ENCODE results near the gene IFNL1.
"Not testable (repeated sequence)": the region's sequence is repeated elsewhere in the genome, so short reads cannot be mapped to it uniquely, and the experiment has no call there.

Gene IFNL1

DNA sequence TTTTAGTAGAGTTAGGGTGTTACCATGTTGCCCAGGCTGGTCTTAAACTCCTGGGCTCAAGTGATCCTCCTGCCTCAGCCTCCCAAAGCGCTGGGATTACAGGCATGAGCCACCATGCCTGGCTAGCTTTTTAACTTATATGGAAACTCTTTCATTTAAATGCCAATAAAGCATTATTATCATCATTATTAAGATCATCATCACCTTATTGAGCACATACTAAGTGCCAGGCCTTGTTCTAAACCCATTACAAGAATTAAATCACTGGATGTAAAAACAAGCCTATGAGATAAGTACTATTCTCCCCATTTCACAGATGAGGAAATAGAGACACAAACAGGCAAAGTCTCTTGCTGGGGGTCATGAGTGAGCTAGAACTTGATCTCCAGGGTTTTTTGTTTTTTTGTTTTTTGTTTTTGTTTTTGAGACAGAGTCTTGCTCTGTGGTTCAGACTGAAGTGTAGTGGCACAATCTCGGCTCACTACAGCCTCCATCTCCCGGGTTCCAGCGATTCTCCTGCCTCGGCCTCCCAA lies 38.3 kb downstream of the IFNL1 start:
- H3K4me3 ChIP-seq (ENCODE audit: low read depth, low read length) = no peak overlapping the region
- no peak for DNase-seq (ENCODE audit: low read depth)
- TF ChIP-seq, protein P1, sequence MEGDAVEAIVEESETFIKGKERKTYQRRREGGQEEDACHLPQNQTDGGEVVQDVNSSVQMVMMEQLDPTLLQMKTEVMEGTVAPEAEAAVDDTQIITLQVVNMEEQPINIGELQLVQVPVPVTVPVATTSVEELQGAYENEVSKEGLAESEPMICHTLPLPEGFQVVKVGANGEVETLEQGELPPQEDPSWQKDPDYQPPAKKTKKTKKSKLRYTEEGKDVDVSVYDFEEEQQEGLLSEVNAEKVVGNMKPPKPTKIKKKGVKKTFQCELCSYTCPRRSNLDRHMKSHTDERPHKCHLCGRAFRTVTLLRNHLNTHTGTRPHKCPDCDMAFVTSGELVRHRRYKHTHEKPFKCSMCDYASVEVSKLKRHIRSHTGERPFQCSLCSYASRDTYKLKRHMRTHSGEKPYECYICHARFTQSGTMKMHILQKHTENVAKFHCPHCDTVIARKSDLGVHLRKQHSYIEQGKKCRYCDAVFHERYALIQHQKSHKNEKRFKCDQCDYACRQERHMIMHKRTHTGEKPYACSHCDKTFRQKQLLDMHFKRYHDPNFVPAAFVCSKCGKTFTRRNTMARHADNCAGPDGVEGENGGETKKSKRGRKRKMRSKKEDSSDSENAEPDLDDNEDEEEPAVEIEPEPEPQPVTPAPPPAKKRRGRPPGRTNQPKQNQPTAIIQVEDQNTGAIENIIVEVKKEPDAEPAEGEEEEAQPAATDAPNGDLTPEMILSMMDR (IDR thresholded peaks at IDR 0.05; ENCODE audit: control insufficient read depth, extremely low read depth, insufficient read depth) = no peak

DNA sequence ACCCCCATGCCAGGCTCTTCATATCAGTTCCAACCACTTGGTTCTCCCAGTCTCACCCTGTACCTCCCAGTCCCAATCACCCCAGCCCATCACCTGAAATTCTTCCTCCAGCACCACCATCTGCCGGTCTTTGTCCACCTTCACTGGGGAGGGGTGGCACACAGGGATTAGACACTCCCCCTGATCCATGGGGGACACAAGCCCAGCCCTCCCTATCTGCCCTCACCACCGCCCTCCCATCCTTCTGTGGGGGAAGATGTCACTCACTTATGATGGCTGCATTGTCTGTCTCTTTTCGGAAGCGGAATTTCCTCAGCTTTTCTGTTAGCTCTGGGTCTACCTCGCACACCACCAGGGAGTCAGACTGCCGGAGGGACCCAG lies 39.0 kb downstream of the IFNL1 start:
- no peak overlapping the region for H3K4me3 ChIP-seq (ENCODE audit: low read depth, low read length)
- TF ChIP-seq, protein P1 (IDR thresholded peaks at IDR 0.05; ENCODE audit: control insufficient read depth, extremely low read depth, insufficient read depth) = no peak
- no peak for DNase-seq (ENCODE audit: low read depth)

DNA sequence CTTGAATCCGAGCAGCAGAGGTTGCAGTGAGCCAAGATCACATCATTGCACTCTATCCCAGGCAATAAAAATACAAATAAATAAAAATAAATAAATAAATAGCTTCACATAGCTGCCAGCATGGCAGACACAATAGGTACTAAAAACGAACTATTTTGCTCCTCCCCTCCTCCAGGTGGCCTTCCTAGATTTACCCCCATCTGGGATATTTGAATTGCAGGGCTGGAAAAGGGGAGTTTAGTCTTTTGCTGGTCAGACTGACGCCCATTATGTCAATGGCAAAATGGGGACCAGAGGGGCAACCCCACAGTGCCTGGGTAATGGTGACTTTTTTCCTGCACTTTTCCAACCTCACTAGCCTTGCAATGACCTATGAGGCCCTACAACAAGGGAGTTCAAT lies 40.3 kb downstream of the IFNL1 start:
- no peak overlapping the region for H3K4me3 ChIP-seq (ENCODE audit: low read depth, low read length)
- TF ChIP-seq, protein P1 (IDR thresholded peaks at IDR 0.05; ENCODE audit: control insufficient read depth, extremely low read depth, insufficient read depth) = no peak
- no peak for DNase-seq (ENCODE audit: low read depth)

DNA sequence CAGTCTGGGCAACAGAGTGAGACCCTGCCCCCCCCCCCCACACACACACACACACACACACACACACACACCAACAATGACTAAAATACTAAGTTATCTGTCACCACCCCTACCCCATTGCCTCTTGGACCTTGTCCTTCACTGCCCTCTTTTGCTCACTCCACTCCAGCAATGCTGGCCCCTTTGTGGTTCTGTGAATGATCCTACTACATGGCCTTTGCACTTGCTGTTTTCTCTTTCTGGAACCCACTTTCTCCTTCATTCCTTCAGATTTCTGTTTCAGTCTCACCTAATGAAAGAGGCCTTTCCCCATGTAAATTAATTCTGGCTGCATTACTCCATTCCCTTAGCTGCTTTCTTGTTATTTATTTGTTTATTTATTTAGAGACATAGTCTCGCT lies 43.5 kb downstream of the IFNL1 start:
- no peak for DNase-seq (ENCODE audit: low read depth)
- TF ChIP-seq, protein P1 (IDR thresholded peaks at IDR 0.05; ENCODE audit: control insufficient read depth, extremely low read depth, insufficient read depth) = no peak
- no peak overlapping the region for H3K4me3 ChIP-seq (ENCODE audit: low read depth, low read length)

DNA sequence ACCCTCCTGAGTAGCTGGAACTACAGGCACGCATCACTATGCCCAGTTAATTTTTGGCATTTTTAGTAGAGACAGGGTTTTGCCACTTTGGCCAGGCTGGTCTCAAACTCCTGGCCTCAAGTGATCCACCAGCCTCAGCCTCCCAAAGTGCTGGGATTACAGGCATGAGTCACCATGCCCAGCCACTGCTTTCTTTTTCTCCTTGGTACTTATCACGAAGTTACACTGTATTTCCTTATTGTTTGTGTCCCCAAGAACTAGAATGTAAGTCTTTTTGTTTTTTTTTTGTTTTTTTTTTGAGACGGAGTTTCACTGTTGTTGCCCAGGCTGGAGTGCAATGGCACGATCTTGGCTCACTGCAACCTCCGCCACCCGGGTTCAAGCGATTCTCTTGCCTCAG lies 43.9 kb downstream of the IFNL1 start:
- H3K4me3 ChIP-seq (ENCODE audit: low read depth, low read length); DNase-seq (ENCODE audit: low read depth): not testable (repeated sequence)

DNA sequence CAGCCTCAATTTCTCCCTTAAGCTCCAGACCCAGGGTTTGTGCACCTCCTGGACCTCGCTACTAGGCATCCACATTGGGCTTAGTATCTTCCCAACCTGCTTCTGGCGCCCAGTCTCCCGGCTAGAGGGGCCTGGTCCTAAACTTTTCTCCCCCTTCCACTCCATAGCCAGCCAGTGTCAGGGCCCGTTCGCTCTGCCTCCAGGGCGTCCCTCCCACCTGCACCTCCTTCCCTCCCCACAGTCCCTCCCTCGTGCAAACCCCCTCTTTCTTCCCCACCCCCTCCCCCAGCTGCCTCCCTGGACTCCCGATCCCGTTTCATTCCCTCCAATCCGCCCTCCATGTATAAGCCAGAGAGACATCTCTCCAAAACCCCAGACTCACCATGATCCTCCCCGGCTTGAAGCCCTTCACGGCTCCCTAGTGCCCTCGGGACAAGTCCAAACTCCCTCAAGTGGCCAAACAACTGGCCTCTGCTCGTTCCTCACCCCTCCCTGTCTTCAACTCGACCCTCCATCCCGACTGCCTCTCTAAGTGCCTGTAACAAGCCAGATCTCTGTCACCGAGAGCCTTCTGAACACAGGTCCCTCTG lies 45.0 kb downstream of the IFNL1 start:
- peak overlapping the region; percentile 71 for H3K4me3 ChIP-seq (ENCODE audit: low read depth, low read length)
- no peak for DNase-seq (ENCODE audit: low read depth)
- TF ChIP-seq, protein P1 (IDR thresholded peaks at IDR 0.05; ENCODE audit: control insufficient read depth, extremely low read depth, insufficient read depth) = no peak

DNA sequence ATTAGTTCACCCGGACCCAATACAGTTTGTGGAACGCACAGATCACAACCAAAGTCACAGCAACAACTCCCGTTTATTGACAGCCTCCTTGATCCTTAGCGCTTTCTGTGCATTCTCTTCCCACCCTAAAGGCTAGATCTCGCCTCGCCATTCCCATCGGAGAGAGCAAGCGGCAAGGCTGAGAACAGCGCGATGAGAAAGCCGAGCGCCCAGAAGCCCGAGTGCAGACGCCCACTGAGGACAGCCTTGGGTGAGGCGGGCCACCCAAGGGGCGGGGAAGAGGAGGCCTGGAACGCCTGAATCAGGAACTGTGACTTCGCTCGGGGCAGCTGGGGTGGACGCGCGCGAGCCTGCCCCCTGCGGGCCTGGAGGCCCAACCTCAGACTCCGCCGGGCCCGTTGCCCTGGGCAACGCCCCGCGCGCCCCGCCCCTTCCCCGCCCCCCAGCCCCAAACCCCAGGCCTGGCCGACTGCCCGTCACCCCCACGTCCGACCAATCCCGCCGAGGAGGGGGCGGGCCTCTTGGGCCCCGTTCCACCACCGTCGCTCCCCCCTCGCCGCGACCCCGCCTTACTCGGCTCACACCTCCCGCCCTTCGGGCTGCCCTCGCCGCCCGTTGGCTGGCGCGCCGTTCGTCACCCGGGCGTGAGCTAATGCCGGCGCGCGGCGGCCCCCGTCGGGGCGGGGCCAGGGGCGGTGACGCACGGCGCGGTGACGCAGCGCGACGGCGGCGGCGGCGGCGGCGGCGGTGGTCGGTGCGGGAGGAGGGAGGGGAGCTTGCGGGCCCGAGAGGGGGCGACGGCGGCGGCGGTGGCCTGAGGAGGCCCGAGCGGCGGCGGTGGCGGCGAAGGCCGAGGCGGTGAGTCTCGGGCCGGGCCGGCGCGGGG lies 45.8 kb downstream of the IFNL1 start, which contains the start of gene SAMD4B:
Gene SAMD4B (plus strand): TSS at position 703 of the 886 bp plus-strand sequence. CDS start 14,473 bp downstream, outside the sequence.
- H3K4me3 ChIP-seq (ENCODE audit: low read depth, low read length) = peak within 1 kb of the TSS; percentile 86
- peak; percentile 88 for DNase-seq (ENCODE audit: low read depth)
- TF ChIP-seq, protein P1 (IDR thresholded peaks at IDR 0.05; ENCODE audit: control insufficient read depth, extremely low read depth, insufficient read depth) = peak; percentile 85

All from LNCaP clone FGC (cell line).